ENCODE results near the gene ALAS2. TPM values are rescaled to one million over a fixed set of nuclear protein-coding genes. Genes with fewer than 3 reads are reported as not detected.

Gene ALAS2
- total RNA-seq (2022; extraction: Qiagen RNA extraction) = not detected in 5 replicates

GRCh38 chrX:55030271-55031205 is at the start of gene ALAS2:
Gene ALAS2 (minus strand): TSS chrX:55030977. CDS start chrX:55026000, 4,977 bp downstream.

GRCh38 chrX:55074851-55075467 is 44.2 kb upstream of the ALAS2 start, which contains the start of gene PAGE2B:
Gene PAGE2B (plus strand): TSS chrX:55075030. CDS start chrX:55076042, 1,012 bp downstream.

GRCh38 chrX:54999717-55000598 is 30.8 kb downstream of the ALAS2 start, which contains the start of gene APEX2:
Gene APEX2 (plus strand): TSS chrX:55000363. CDS start chrX:55000423, 60 bp downstream.

GRCh38 chrX:54994099-54994498 is 36.7 kb downstream of the ALAS2 start, which contains the start of gene PFKFB1:
Gene PFKFB1 (minus strand): TSS chrX:54994188. CDS start chrX:54994007, 181 bp downstream.

Other genes with a start within 250 kb of the ALAS2 start
- gene ITIH6, start 232.7 kb downstream of the ALAS2 start, total RNA-seq (2022; extraction: Qiagen RNA extraction) = 0.04 TPM in 1 of 5 replicates, not detected in the others
- 74.1 to 88.8 TPM (median 81.1 TPM) in 5 replicates for gene MAGED2, start 223.2 kb downstream of the ALAS2 start, total RNA-seq (2022; extraction: Qiagen RNA extraction)
- gene TRO, start 110.2 kb downstream of the ALAS2 start, total RNA-seq (2022; extraction: Qiagen RNA extraction) = 0.35 to 1.4 TPM (median 0.90 TPM) in 5 replicates
- 0.08 to 0.14 TPM (median 0.14 TPM) in 3 of 5 replicates, not detected in the others for gene PFKFB1, start 36.8 kb downstream of the ALAS2 start, total RNA-seq (2022; extraction: Qiagen RNA extraction)
- 27.1 to 34.6 TPM (median 29.9 TPM) in 5 replicates for gene APEX2, start 30.6 kb downstream of the ALAS2 start, total RNA-seq (2022; extraction: Qiagen RNA extraction)
- not detected in 5 replicates for gene PAGE2B, start 44.1 kb upstream of the ALAS2 start, total RNA-seq (2022; extraction: Qiagen RNA extraction)
- gene PAGE2, start 58.0 kb upstream of the ALAS2 start, total RNA-seq (2022; extraction: Qiagen RNA extraction) = not detected in 5 replicates
- not detected in 5 replicates for gene PAGE5, start 189.4 kb upstream of the ALAS2 start, total RNA-seq (2022; extraction: Qiagen RNA extraction)
- not detected in 5 replicates for gene PAGE3, start 233.9 kb upstream of the ALAS2 start, total RNA-seq (2022; extraction: Qiagen RNA extraction)